Fibroblast of mammary gland (primary cell): ENCODE results near the gene TECRL.

Experiments
- DNase-seq: peaks from one replicate; pipeline ENCODE4 v3.0.0-alpha.2; 2010; ENCODE audit warnings: low read depth
- H3K4me3 ChIP-seq: 2 replicates; pipeline ENCODE4 v1.5.1; 2011; ENCODE audit warnings: low read depth, mild to moderate bottlenecking, low read length, moderate library complexity; ENCODE audit not compliant: control insufficient read depth
- TF ChIP-seq, protein P1 (sequence below): conservative IDR thresholded peaks from 2 replicates; pipeline ENCODE4 v1.5.1; 2011; ENCODE audit warnings: low read depth, low read length, inconsistent platforms; ENCODE audit not compliant: control insufficient read depth, insufficient read depth

Gene TECRL

DNA sequence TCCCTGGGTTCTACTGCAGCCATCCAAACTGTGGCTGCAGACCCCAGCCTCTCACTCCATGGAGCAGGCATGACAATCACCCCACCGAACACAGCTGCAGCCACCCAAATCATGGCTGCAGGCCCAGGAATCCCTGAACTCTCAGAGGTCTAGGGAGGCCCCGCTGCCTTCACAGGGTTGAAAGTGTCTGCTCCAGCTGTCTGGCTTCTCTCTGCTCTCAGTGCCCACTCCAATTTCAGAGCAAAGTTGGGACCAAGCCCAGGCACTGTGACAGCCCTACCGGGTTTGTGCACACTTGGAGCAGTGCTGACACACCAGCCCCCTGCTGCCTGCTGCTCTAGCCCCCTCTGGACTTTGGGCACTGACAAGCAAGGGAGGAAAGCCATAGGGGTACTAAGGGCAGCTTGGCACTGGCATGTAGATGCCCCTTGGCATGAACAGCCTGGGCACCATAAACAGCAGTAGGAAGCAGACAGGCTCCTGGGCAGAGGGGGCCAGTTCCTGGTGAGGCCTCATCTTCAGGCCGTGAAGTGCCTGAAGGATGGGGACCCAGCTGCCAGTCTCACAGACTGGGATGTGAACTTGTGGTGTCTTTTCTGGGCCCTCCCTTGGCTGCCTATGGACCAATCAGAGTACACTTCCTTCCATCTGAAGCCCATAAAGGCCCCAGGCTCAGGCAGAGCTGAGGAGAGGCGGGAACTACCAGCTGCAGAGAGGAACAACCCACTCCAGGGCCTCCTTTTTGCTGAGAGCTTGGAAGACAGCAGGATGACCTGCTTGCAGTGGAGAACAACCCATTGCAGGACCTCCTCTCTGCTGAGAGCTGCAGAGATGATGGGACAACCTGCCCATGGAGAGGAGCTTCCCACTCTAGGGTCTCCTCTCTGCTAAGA lies 68.8 kb downstream of the TECRL start:
- TF ChIP-seq, protein P1, sequence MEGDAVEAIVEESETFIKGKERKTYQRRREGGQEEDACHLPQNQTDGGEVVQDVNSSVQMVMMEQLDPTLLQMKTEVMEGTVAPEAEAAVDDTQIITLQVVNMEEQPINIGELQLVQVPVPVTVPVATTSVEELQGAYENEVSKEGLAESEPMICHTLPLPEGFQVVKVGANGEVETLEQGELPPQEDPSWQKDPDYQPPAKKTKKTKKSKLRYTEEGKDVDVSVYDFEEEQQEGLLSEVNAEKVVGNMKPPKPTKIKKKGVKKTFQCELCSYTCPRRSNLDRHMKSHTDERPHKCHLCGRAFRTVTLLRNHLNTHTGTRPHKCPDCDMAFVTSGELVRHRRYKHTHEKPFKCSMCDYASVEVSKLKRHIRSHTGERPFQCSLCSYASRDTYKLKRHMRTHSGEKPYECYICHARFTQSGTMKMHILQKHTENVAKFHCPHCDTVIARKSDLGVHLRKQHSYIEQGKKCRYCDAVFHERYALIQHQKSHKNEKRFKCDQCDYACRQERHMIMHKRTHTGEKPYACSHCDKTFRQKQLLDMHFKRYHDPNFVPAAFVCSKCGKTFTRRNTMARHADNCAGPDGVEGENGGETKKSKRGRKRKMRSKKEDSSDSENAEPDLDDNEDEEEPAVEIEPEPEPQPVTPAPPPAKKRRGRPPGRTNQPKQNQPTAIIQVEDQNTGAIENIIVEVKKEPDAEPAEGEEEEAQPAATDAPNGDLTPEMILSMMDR, result no peak

DNA sequence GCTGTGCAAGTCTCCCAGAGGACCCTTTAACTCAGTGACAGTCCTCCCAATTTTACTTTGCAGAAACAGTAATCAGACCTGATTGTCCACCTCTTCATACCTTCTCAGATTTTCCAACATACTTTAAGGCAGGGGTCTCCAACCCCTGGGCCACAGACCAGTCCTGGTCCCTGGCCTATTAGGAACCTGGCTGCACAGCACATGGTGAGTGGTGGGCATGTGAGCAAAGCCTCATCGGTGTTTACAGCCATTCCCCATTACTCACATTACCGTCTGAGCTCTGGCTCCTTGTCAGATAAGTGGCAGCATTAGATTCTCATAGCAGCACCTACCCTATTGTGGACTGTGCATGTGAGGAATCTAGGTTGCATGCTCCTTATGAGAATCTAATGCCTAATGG lies 74.3 kb downstream of the TECRL start:
- no peak overlapping the region for H3K4me3 ChIP-seq
- DNase-seq, result no peak
- TF ChIP-seq, protein P1, result no peak

More for the DNA sequence above, 68.8 kb downstream of the TECRL start:
- no peak for DNase-seq
- no peak overlapping the region for H3K4me3 ChIP-seq

DNA sequence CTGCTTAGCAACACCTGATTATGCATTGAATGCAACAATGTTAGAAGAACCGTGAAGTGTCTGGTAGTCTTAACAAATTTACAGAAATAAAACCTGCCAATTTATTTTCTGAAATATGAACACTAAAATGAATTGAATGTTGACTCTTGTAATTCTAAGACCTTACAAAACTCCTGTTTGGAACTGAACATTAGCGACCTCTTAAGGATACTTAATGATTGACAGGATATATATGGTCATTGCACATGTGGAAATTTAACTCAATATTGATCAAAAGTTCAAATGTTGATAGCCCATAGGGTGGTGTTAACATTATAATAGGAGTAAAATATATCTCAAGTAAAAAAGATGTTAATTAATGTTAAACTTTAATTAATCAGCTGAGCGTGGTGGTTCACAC lies 79.1 kb downstream of the TECRL start:
- H3K4me3 ChIP-seq, result no peak overlapping the region
- TF ChIP-seq, protein P1, result no peak
- DNase-seq, result no peak

DNA sequence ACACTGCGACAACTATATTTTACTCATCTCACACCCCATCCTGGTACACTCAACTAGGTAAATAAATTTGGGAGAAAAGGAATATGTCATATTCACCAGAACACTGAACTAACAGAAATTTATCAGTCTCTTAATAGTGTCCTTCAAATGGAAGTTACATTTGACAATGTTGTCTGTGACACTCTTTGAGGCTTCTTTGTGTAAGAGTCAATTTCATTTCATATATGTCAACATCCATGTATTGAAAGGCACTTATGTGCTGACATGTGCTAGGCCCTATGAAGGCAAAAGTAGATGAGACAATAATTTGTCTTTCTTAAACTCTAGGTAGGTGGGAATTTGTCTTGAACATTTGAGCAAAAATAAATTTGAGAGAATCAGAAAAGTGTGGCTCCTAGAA lies 82.0 kb downstream of the TECRL start:
- no peak for DNase-seq
- no peak overlapping the region for H3K4me3 ChIP-seq
- TF ChIP-seq, protein P1, result no peak

DNA sequence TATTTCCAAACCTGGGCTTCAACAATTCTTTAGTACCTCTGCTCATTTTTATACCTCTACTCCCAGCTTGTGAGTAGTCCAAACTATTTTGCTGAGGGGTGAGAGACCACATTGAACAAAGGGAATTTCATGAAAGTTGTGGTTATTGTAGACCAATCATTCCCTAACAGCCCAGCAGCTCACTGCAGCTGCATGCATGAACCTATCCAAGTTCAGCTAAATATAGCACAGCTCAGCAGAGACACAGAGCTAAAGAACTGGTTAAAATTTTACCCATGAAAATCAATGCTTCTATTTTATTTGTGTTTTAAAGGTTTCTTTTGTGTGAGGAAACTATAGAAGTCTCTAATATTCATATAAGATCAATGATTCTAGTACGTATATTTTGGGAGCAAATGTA lies 82.7 kb downstream of the TECRL start:
- TF ChIP-seq, protein P1, result no peak
- DNase-seq, result no peak
- H3K4me3 ChIP-seq, result no peak overlapping the region

DNA sequence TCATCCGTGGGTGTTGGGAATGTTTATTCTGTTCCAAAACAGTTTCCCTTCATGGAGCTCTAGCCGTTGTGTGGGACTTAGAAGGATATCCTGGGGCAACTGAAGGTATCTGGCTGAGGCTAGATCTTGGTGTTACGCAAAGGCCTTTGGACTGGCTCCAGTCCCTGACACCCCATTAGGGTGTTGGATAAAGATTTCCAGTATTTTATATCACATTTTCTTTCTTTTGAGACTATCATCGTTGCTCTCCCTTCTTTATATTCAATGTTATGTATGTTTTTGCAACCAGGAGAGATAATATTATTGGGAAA lies 103.0 kb downstream of the TECRL start:
- no peak overlapping the region for H3K4me3 ChIP-seq
- DNase-seq, result no peak
- TF ChIP-seq, protein P1, result no peak
